GM21528 (cell line): Measurements from ENCODE around the gene CD276.
"Not testable (repeated sequence)": the region's sequence is repeated elsewhere in the genome, so short reads cannot be mapped to it uniquely, and the experiment has no call there.

ENCODE experiments used
- ATAC-seq: cut with Tn5 transposase; IDR thresholded peaks from one replicate; pipeline ENCODE4 v1.9.1; 2021; ENCODE audit warnings: mild to moderate bottlenecking, moderate library complexity; ENCODE audit not compliant: unreplicated experiment, low FRiP score

CD276 gene

GRCh38 chr15:73708691-73709090 lies 24.5 kb downstream of the CD276 start:
- ATAC-seq = no peak

GRCh38 chr15:73709241-73709640 lies 25.1 kb downstream of the CD276 start:
- no peak for ATAC-seq

- ATAC-seq = no peak
These were observed 25.5 kb downstream of the CD276 start for GRCh38 chr15:73709686-73710085.

GRCh38 chr15:73710321-73710720 lies 26.1 kb downstream of the CD276 start:
- no peak for ATAC-seq

- ATAC-seq = no peak
These were observed 27.3 kb downstream of the CD276 start for GRCh38 chr15:73711526-73711925.

- ATAC-seq = no peak
These were observed 27.9 kb downstream of the CD276 start for GRCh38 chr15:73712107-73712506.

GRCh38 chr15:73714695-73715301 lies 30.6 kb downstream of the CD276 start:
- ATAC-seq = no peak

GRCh38 chr15:73715417-73715816 lies 31.2 kb downstream of the CD276 start:
- ATAC-seq = no peak

- ATAC-seq = no peak
These were observed 32.2 kb downstream of the CD276 start for GRCh38 chr15:73716417-73716816.

GRCh38 chr15:73717206-73717605 lies 33.0 kb downstream of the CD276 start:
- ATAC-seq = no peak

- no peak for ATAC-seq
These were observed 33.6 kb downstream of the CD276 start for GRCh38 chr15:73717802-73718201.

GRCh38 chr15:73718694-73719093 lies 34.5 kb downstream of the CD276 start:
- ATAC-seq = no peak

- ATAC-seq = no peak
These were observed 38.2 kb downstream of the CD276 start for GRCh38 chr15:73722425-73722824.

- no peak for ATAC-seq
These were observed 39.0 kb downstream of the CD276 start for GRCh38 chr15:73723191-73723590.

- ATAC-seq = no peak
These were observed 40.0 kb downstream of the CD276 start for GRCh38 chr15:73724212-73724611.

GRCh38 chr15:73727330-73727976 lies 43.3 kb downstream of the CD276 start:
- ATAC-seq = no peak

GRCh38 chr15:73732051-73732450 lies 47.9 kb downstream of the CD276 start:
- ATAC-seq = not testable (repeated sequence)

- no peak for ATAC-seq
These were observed 48.7 kb downstream of the CD276 start for GRCh38 chr15:73732930-73733329.

- no peak for ATAC-seq
These were observed 53.4 kb downstream of the CD276 start for GRCh38 chr15:73737535-73737934.

- ATAC-seq = no peak
These were observed 56.2 kb downstream of the CD276 start for GRCh38 chr15:73740152-73741048.

- no peak for ATAC-seq
These were observed 57.2 kb downstream of the CD276 start for GRCh38 chr15:73741321-73741836.
